Neural cell (in vitro differentiated cells): ENCODE measurements around the gene PTPRO. TPM values are rescaled to one million over a fixed set of nuclear protein-coding genes. Genes with fewer than 3 reads are reported as not detected.

Source experiments
- H2AFZ ChIP-seq: fragments of 200-600, 300-800 bp; sonication (generic), shearing (Covaris generic); 2 replicates; pipeline ENCODE4 v1.6.0; 2014; ENCODE audit warnings: low read depth, mild to moderate bottlenecking, antibody characterized with exemption, low read length, moderate library complexity
- H3F3A ChIP-seq: fragments of 200-600 bp; shearing (Covaris generic); 2 replicates; pipeline ENCODE4 v1.6.1; 2016; ENCODE audit warnings: mild to moderate bottlenecking, moderate library complexity, mixed read lengths, antibody characterized with exemption, low read length; ENCODE audit not compliant: insufficient read depth, poor library complexity, severe bottlenecking
- H3K27ac ChIP-seq: fragments of 200-600, 300-800 bp; sonication (generic), shearing (Covaris generic); 2 replicates; pipeline ENCODE4 v1.5.1; 2014; ENCODE audit warnings: mild to moderate bottlenecking, low read length, moderate library complexity
- H3K27me3 ChIP-seq: fragments of 300-800, 200-600 bp; sonication (generic), shearing (Covaris generic); 2 replicates; pipeline ENCODE4 v1.6.0; 2014; ENCODE audit warnings: mild to moderate bottlenecking, low read depth, low read length, moderate library complexity; ENCODE audit not compliant: insufficient read depth
- H3K36me3 ChIP-seq: fragments of 300-800, 200-600 bp; sonication (generic), shearing (Covaris generic); 2 replicates; pipeline ENCODE4 v1.5.1; 2014; ENCODE audit warnings: mild to moderate bottlenecking, antibody characterized with exemption, low read length, moderate library complexity; ENCODE audit not compliant: insufficient read depth
- H3K4me2 ChIP-seq: fragments of 300-800, 200-600 bp; sonication (generic), shearing (Covaris generic); 2 replicates; pipeline ENCODE4 v1.6.0; 2014; ENCODE audit warnings: mild to moderate bottlenecking, low read length
- H3K4me3 ChIP-seq: fragments of 300-800, 200-600 bp; sonication (generic), shearing (Covaris generic); 2 replicates; pipeline ENCODE4 v1.5.1; 2014; ENCODE audit warnings: mild to moderate bottlenecking, low read length, moderate library complexity
- H3K79me2 ChIP-seq: fragments of 200-600 bp; shearing (Covaris generic); replicated peaks from 2 replicates; pipeline ENCODE4 v1.6.0; 2014; ENCODE audit warnings: mild to moderate bottlenecking, low read length, moderate library complexity; ENCODE audit not compliant: insufficient read depth
- H3K9ac ChIP-seq: fragments of 300-800, 200-600 bp; sonication (generic), shearing (Covaris generic); 2 replicates; pipeline ENCODE4 v1.6.1; 2016; ENCODE audit warnings: mild to moderate bottlenecking, low read length, mixed read lengths
- H3K9me2 ChIP-seq: fragments of 200-600 bp; shearing (Covaris generic); 2 replicates; pipeline ENCODE4 v1.6.1; 2016; ENCODE audit warnings: mild to moderate bottlenecking, low read length, mixed read lengths; ENCODE audit not compliant: insufficient read depth
- H3K9me3 ChIP-seq: fragments of 200-600, 300-800 bp; sonication (generic), shearing (Covaris generic); 2 replicates; pipeline ENCODE4 v1.6.1; 2016; ENCODE audit warnings: mild to moderate bottlenecking, mixed run types, low read length, moderate library complexity, mixed read lengths
- H4K20me1 ChIP-seq: fragments of 200-600 bp; shearing (Covaris generic); 2 replicates; pipeline ENCODE4 v1.6.1; 2016; ENCODE audit warnings: mild to moderate bottlenecking, mixed run types; ENCODE audit not compliant: insufficient read depth
- CTCF ChIP-seq: fragments of 450-650 bp; IDR thresholded peaks from 2 replicates; pipeline ENCODE4 v1.5.1; 2014; ENCODE audit warnings: antibody characterized with exemption, mild to moderate bottlenecking, moderate library complexity; ENCODE audit not compliant: poor library complexity, severe bottlenecking
- EP300 ChIP-seq: fragments of 450-650 bp; conservative IDR thresholded peaks from 2 replicates; pipeline ENCODE4 v1.6.1; 2014; ENCODE audit warnings: antibody characterized with exemption, mild to moderate bottlenecking, moderate library complexity; ENCODE audit not compliant: poor library complexity, severe bottlenecking
- EZH2 ChIP-seq: fragments of 200-600, 300-800 bp; shearing (Covaris generic), sonication (generic); IDR thresholded peaks from 2 replicates; pipeline ENCODE4 v1.6.1; 2014; ENCODE audit warnings: antibody characterized with exemption, low read length, borderline replicate concordance, mild to moderate bottlenecking; ENCODE audit not compliant: insufficient read depth, poor library complexity, severe bottlenecking
- MXI1 ChIP-seq: fragments of 450-650 bp; conservative IDR thresholded peaks from 2 replicates; pipeline ENCODE4 v1.6.1; 2014; ENCODE audit warnings: antibody characterized with exemption, mild to moderate bottlenecking; ENCODE audit not compliant: poor library complexity, severe bottlenecking
- POLR2AphosphoS5 ChIP-seq: IDR thresholded peaks from 2 replicates; pipeline ENCODE4 v1.6.1; 2012
- RAD21 ChIP-seq: fragments of 450-650 bp; conservative IDR thresholded peaks from 2 replicates; pipeline ENCODE4 v1.6.1; 2014; ENCODE audit warnings: antibody characterized with exemption, mild to moderate bottlenecking, moderate library complexity
- REST ChIP-seq: IDR thresholded peaks from 2 replicates; pipeline ENCODE4 v1.6.1; 2012; ENCODE audit warnings: borderline replicate concordance
- SMC3 ChIP-seq: fragments of 450-650 bp; conservative IDR thresholded peaks from 2 replicates; pipeline ENCODE4 v1.6.1; 2014; ENCODE audit warnings: antibody characterized with exemption, mild to moderate bottlenecking, moderate library complexity; ENCODE audit not compliant: poor library complexity
- TAF1 ChIP-seq: IDR thresholded peaks from 2 replicates; pipeline ENCODE4 v1.6.1; 2012; ENCODE audit warnings: low read depth
- polyA plus RNA-seq: library from polyadenylated mRNA; depleted of rRNA; stranded (reverse); fragments of >200 nt; gene quantifications from 2 replicates; pipeline ENCODE4 v1.2.3, GENCODE V29; 2014

PTPRO gene
- polyA plus RNA-seq, 1 donor from 2014 or later = 124 TPM

GRCh38 chr12:15583804-15584203 lies 261.5 kb downstream of the PTPRO start:
- H3K27me3 ChIP-seq = no peaks in the 10 kb centered on the region
- no peak overlapping the region for H3K9ac ChIP-seq
- no peak overlapping the region for H2AFZ ChIP-seq
- no peaks in the 10 kb centered on the region for H4K20me1 ChIP-seq
- H3F3A ChIP-seq = no peaks in the 10 kb centered on the region
- H3K4me3 ChIP-seq = no peak overlapping the region
- no peak for TF ChIP-seq CTCF
- no peak for TF ChIP-seq SMC3
- no peak for TF ChIP-seq EP300
- no peak for TF ChIP-seq POLR2AphosphoS5
- TF ChIP-seq TAF1 = no peak
- TF ChIP-seq EZH2 = no peak
- no peak for TF ChIP-seq MXI1
- H3K36me3 ChIP-seq = no peaks in the 10 kb centered on the region
- H3K9me3 ChIP-seq = no peaks in the 10 kb centered on the region
- H3K9me2 ChIP-seq = no peaks in the 10 kb centered on the region
- H3K79me2 ChIP-seq = no peaks in the 10 kb centered on the region
- H3K27ac ChIP-seq = no peak overlapping the region
- no peak overlapping the region for H3K4me2 ChIP-seq

GRCh38 chr12:15584366-15585041 lies 262.2 kb downstream of the PTPRO start:
- H3K27me3 ChIP-seq = no peaks in the 10 kb centered on the region
- no peaks in the 10 kb centered on the region for H3K79me2 ChIP-seq
- H3K36me3 ChIP-seq = no peaks in the 10 kb centered on the region
- no peak overlapping the region for H3K9ac ChIP-seq
- no peak overlapping the region for H3K4me3 ChIP-seq
- no peaks in the 10 kb centered on the region for H3F3A ChIP-seq
- H3K4me2 ChIP-seq = no peak overlapping the region
- peak; percentile 59 for TF ChIP-seq SMC3
- TF ChIP-seq EP300 = no peak
- peak; percentile 64 for TF ChIP-seq RAD21
- peak; percentile 68 for TF ChIP-seq CTCF
- H3K27ac ChIP-seq = no peak overlapping the region
- no peaks in the 10 kb centered on the region for H3K9me3 ChIP-seq
- H3K9me2 ChIP-seq = no peaks in the 10 kb centered on the region
- no peaks in the 10 kb centered on the region for H4K20me1 ChIP-seq
- no peak overlapping the region for H2AFZ ChIP-seq

- H4K20me1 ChIP-seq = no peaks in the 10 kb centered on the region
- H3K4me2 ChIP-seq = no peak overlapping the region
- H3K79me2 ChIP-seq = no peaks in the 10 kb centered on the region
- no peak overlapping the region for H3K27ac ChIP-seq
- H2AFZ ChIP-seq = no peak overlapping the region
- no peaks in the 10 kb centered on the region for H3K9me3 ChIP-seq
- no peaks in the 10 kb centered on the region for H3K36me3 ChIP-seq
- no peak overlapping the region for H3K4me3 ChIP-seq
- H3K9me2 ChIP-seq = no peaks in the 10 kb centered on the region
- no peaks in the 10 kb centered on the region for H3K27me3 ChIP-seq
- no peak for TF ChIP-seq REST
- no peak for TF ChIP-seq EP300
- TF ChIP-seq RAD21 = no peak
- TF ChIP-seq TAF1 = no peak
- no peak for TF ChIP-seq POLR2AphosphoS5
- no peak for TF ChIP-seq MXI1
- TF ChIP-seq SMC3 = no peak
- no peak for TF ChIP-seq CTCF
- TF ChIP-seq EZH2 = no peak
- H3K9ac ChIP-seq = no peak overlapping the region
- H3F3A ChIP-seq = no peaks in the 10 kb centered on the region
Measured at GRCh38 chr12:15589328-15590032, 267.2 kb downstream of the PTPRO start.
